K562 (cell line): ENCODE measurements around the gene CLDN11.

Source experiments
- CTCF ChIP-seq, 3 experiments: IDR thresholded peaks in 2 of 3; conservative IDR thresholded peaks in 1 of 3; 2 replicates each; pipeline ENCODE4 v1.5.1; 2011 to 2012; ENCODE audit warnings: low read length in 3 of 3, mild to moderate bottlenecking in 3 of 3, control low read depth in 2 of 3, improper control_type of control experiment in 1 of 3, inconsistent platforms in 1 of 3, low read depth in 1 of 3, mixed read lengths in 1 of 3, moderate library complexity in 1 of 3; ENCODE audit not compliant: insufficient read depth in 2 of 3
- HMG20B ChIP-seq: fragments of 250-450 bp; sonication (Bioruptor Pico); IDR thresholded peaks from 2 replicates; pipeline ENCODE4 v1.5.0; 2021; ENCODE audit warnings: mild to moderate bottlenecking
- MTF1 ChIP-seq: fragments of 250-450 bp; sonication (Bioruptor Pico); IDR thresholded peaks from 2 replicates; pipeline ENCODE4 v1.9.0; 2021; ENCODE audit warnings: moderate library complexity, mild to moderate bottlenecking, inconsistent platforms, borderline replicate concordance
- NCOA1 ChIP-seq: fragments of 450-650 bp; IDR thresholded peaks from 2 replicates; pipeline ENCODE4 v1.6.1; 2016; ENCODE audit warnings: low read depth
- POLR2G ChIP-seq: fragments of 200-400 bp; formaldehyde crosslinking; IDR thresholded peaks from 2 replicates; pipeline ENCODE4 v1.6.1; 2017; ENCODE audit warnings: low read depth, mild to moderate bottlenecking, antibody characterized with exemption, low read length, moderate library complexity
- RBM39 ChIP-seq: fragments of 200-400 bp; formaldehyde crosslinking; optimal IDR thresholded peaks from 2 replicates; pipeline ENCODE3; 2018; ENCODE audit warnings: low read depth, low read length
- SETDB1 ChIP-seq: IDR thresholded peaks from one replicate; pipeline ENCODE4 v1.6.1; 2012; ENCODE audit warnings: low read length, control low read depth, inconsistent platforms
- SIN3A ChIP-seq, 2 experiments: fragments of 150-350 bp in 1 of 2; IDR thresholded peaks; 2 replicates each; pipeline ENCODE4 v1.6.1; 2011 to 2016; ENCODE audit warnings: borderline replicate concordance in 2 of 2, low read depth in 2 of 2, low read length in 2 of 2, mild to moderate bottlenecking in 2 of 2, moderate library complexity in 2 of 2; ENCODE audit not compliant: control insufficient read depth in 1 of 2
- SRSF9 ChIP-seq: fragments of 200-400 bp; formaldehyde crosslinking; IDR thresholded peaks from 2 replicates; pipeline ENCODE4 v1.6.1; 2017; ENCODE audit warnings: low read depth, low read length, borderline replicate concordance
- ZBTB8A ChIP-seq: fragments of 450-650 bp; IDR thresholded peaks from 2 replicates; pipeline ENCODE4 v1.6.1; 2018; ENCODE audit warnings: mild to moderate bottlenecking, moderate library complexity; ENCODE audit not compliant: partially characterized antibody

- TF ChIP-seq SRSF9 (no peak), NCOA1 (no peak), CTCF (IDR thresholded peaks at IDR 0.05 in 2 of 3, conservative IDR thresholded peaks at IDR 0.05 in 1 of 3; ENCODE audit: insufficient read depth in 2 of 3, low read depth in 1 of 3, low read length in 3 of 3) (no peak), POLR2G (no peak), SETDB1 (no peak), SIN3A (IDR thresholded peaks at IDR 0.05; ENCODE audit: borderline replicate concordance in 2 of 2, control insufficient read depth in 1 of 2, low read depth in 2 of 2, low read length in 2 of 2) (no peak), HMG20B (CRISPR knock-in tag) (no peak), ZBTB8A (no peak), RBM39 (no peak), MTF1 (CRISPR knock-in tag) (no peak)
These were observed 48.3 kb downstream of the CLDN11 start for GRCh38 chr3:170467007-170467406.
